GM18951 (cell line): ENCODE measurements around the gene TCEANC2.

Experiments
- POLR2A ChIP-seq: IDR thresholded peaks from 4 replicates; pipeline ENCODE4 v1.6.1; 2011; ENCODE audit warnings: mild to moderate bottlenecking; ENCODE audit not compliant: insufficient read length, insufficient read depth; ENCODE audit errors: extremely low read depth
- in situ Hi-C: fragments of 300-500 bp; cut with MboI; formaldehyde crosslinking; loops from one replicate; pipeline ENCODE4 v1.12.0; 2022; ENCODE audit warnings: low sequenced_read_pairs, mixed read lengths, inconsistent platforms; ENCODE audit not compliant: unreplicated experiment

Gene TCEANC2

GRCh38 chr1:54121482-54122134 lies 68.2 kb downstream of the TCEANC2 start:
- in situ Hi-C loops = no loop called here
- TF ChIP-seq POLR2A = no peak

- in situ Hi-C loops = no loop called here
- no peak for TF ChIP-seq POLR2A
These were observed 68.8 kb downstream of the TCEANC2 start for GRCh38 chr1:54122135-54122751.

DNA sequence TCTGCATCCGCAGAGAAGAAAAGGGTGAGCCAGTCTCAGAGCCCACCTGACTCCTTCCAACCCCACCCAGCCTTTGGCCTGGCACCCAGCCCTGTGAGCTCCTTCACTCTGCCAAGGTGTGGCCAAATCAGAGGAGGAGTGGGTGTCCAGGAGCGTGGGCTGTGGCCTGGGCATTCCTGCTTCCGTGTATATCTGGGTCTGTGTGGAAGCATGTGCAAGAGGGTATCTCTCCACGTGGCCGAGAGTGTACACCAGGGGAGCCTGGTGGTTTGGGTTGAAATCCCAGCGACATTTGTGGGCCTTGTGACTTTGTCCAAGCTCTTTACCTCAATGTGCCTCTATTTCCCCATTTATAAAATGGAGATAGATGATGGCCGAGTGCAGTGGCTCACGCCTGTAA lies 69.6 kb downstream of the TCEANC2 start:
- no peak for TF ChIP-seq POLR2A
- in situ Hi-C loops = no loop called here

DNA sequence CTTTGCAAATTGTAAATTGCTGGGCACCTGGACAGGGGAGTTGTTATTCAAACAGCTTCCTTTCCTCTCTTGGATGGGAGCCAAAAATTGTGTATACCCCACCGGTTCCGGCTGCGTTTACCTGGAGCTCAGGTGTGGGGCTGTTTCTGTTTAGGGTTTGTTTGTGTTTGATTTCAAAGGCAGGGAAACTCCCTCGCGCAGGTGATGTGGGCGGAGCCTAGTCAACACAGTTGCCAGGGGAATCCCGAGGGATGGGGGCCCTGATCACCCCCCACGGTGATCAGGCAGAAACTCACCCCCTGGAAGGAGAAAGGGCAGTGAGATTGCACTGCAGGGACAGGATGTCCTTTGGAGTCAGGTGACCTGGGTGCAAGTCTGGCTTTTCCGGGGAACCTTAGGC lies 71.1 kb downstream of the TCEANC2 start:
- in situ Hi-C loops = no loop called here

GRCh38 chr1:54124906-54125305 lies 71.5 kb downstream of the TCEANC2 start:
- no peak for TF ChIP-seq POLR2A
- in situ Hi-C loops = no loop called here

More for the DNA sequence above, 71.1 kb downstream of the TCEANC2 start:
- TF ChIP-seq POLR2A = no peak

DNA sequence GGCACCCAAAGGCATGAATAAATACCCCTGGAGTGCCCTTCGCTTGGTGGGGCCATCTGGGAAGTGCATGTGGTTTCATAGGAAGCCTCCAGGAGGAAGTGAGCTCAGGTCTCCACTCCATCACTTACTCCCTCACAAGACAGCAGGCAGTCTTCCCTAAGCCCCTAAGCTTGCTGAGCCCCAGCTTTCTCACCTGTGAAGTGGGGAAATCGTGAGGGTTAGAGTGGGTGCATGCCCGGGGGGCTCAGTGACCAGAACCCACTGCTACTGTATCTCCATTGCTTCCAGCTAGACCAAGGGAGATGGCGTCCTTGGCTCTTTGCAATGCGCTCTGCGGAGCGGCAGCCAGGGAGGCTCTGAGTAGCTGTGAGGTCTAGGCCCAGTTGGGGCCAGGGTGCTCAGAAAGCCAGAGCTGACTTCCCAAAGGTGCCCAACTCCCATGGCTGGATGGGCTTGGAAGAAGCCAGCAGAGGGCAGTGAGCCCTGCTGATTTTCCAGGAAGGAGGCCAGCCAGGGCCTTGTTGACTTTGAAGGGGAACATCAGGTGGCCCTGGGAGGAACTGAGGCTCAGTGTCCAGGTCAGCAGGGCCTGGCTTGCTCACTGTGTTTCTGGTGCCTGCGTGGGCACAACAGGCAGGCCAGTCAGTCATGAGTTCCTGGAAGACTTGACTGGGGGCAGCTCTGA lies 72.1 kb downstream of the TCEANC2 start:
- in situ Hi-C loops = no loop called here
- no peak for TF ChIP-seq POLR2A

DNA sequence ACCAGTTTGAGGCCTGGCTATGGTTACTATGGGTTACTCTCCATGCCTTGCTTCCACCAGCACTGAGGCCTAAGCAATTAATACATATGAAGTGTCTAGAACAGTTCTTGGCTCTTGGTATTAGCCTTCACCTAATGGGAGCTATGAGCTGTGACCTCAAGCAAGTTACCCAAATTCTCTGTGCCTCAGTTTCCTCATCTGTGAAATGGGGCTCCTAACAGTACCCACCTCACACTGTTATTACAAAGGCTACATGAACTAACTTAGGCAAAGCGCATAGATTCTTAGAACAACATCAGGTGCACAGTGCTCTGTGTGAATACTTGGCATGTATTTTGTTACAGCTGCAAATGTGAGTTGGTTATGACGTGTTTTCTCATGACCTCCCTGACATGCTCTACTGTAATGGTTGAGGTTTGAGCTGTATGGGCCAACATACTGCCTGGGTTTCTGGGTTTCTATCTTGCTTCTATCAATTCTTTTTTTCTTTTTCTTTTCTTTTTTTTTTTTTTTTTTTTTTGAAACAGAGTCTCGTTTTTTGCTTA lies 72.9 kb downstream of the TCEANC2 start:
- in situ Hi-C loops = no loop called here
- no peak for TF ChIP-seq POLR2A

DNA sequence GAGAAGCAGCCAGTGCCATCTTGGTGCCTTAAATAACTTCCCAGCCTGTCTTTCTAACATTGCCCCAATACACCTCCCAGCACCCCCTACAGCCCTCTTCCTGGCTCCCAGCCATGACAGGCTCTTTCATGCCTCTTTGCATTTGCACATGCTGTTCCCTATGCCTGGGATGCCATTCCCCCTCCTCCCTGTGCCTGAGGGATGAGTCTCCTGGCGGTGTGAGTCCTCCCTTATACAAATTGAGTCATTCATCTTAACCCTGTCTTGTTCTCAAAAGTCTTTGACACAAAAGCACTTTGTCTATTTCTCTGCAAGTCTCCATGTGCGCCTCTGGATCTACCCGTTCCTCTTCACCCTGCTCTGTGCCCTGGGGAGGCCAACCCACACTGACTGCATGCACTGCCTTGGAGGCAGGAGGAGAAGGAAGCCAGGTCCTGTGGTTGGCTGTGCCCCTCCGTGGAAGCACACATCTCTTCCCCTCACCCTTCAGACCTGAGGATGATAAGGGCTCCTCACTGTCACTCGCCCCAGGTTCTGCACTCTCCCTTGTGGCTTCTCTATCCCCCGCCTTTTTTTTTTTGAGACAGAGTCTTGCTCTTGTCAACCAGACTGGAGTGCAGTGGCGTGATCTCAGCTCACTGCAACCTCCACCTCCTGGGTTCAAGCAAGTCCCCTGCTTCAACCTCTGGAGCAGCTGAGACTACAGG lies 74.3 kb downstream of the TCEANC2 start:
- in situ Hi-C loops = no loop called here
- TF ChIP-seq POLR2A = no peak

DNA sequence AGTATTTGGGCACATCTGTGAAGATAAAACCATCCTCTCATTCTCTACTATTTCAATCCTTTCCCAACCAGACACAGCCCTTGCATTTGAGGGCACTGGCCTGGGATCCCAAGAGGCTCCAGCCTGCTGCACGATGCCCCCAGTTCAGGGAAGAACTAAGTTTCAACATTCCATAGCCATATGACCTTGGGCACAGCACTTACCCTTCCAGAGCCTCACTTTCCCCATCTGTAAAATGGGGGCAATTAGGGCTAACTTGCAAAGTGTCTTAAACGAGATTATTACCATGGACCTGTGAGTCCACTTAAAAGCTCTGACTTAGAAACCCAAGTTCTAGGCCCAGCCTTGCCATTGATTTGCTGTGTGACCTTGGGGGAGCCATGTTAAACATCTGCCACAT lies 76.5 kb downstream of the TCEANC2 start:
- TF ChIP-seq POLR2A = no peak
- in situ Hi-C loops = no loop called here

DNA sequence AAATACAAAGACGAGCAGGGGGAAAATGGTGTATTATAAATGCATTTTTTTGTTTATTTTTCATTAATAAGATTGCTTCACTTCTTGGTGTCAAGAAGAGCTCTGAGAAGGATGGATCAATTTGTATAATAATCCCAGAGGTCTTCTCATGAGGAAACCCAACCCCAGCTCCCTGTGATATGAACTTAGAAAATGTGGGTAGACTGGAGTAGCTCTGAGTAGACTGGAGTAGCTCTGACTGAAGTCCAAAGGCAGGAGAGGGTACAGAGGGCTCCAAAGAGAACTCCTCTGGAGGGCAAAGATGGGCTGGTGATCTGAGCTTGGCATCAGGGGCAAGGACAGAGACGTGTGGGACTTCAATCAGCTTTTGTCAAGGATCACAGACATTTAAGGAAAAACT lies 78.0 kb downstream of the TCEANC2 start:
- in situ Hi-C loops = no loop called here
- no peak for TF ChIP-seq POLR2A

GRCh38 chr1:54132495-54132894 lies 79.1 kb downstream of the TCEANC2 start:
- in situ Hi-C loops = no loop called here
- no peak for TF ChIP-seq POLR2A

DNA sequence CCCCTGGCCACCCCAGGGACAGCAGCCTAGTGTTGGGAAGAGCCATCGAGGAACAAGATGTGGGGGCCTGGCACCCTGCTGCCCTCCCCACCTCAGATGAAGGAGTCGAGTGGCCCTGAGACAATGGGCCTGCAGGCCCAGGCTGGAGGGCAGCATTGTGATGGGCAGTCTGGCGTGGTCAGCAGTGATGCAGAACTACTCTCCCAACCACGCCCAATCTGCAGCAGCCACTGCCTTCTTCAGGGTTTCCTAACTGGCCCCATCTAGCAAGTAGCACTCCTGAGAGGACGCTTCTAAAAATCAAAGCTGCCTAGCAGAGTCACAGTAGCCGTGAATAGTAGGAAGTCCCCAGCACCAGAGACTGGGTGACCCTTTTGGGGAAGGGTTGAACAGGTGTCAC lies 80.9 kb downstream of the TCEANC2 start:
- TF ChIP-seq POLR2A = no peak
- in situ Hi-C loops = no loop called here

GRCh38 chr1:54135436-54136120 lies 82.2 kb downstream of the TCEANC2 start:
- in situ Hi-C loops = no loop called here
- TF ChIP-seq POLR2A = no peak
